Measurements from ENCODE around the gene CABLES1.
"Not testable (repeated sequence)": the region's sequence is repeated elsewhere in the genome, so short reads cannot be mapped to it uniquely, and the experiment has no call there.

CABLES1 gene

GRCh38 chr18:23241833-23242496 is 106.7 kb downstream of the CABLES1 start:
- not testable (repeated sequence) for DNase-seq (ENCODE audit: low spot score)

DNA sequence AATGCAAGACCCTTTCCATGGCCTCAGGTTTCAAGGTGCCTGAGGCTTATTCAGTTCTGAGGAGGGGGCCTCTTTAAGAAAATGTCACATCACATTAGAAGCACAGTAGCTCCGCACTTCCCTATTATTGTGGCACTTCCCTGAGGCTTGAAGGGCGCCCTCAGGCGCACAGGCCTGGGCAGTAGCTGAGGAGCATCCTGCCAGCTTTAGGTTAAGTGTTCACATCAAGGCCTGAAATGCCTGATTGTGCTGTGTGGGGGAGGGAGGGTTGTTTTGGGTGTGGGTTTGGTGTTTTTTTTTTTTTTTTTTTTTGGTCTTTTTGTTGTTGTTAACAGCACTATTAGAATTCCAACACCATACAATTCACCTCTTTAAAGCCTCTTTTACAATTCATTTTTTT is 107.9 kb downstream of the CABLES1 start:
- DNase-seq (ENCODE audit: low spot score), result no peak

DNA sequence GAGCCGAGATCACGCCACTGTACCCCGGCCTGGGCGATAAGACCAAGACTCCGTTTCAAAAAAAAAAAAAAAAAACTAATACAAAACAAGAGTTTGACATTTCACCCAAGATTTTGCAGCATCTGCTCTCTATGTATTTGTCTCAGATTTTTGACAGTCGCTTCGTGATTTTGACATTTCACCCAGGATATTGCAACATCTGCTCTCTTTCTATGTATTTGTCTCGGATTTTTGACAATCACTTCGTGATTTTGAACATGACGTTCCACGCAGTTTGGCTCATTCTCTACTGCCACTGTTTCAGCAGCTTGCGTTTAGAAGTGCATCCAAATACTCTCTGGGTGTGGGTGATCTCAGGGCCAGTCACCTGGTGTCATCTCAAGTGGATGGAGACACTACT is 108.5 kb downstream of the CABLES1 start:
- no peak for DNase-seq (ENCODE audit: low spot score)

GRCh38 chr18:23244401-23244800 is 109.1 kb downstream of the CABLES1 start:
- no peak for DNase-seq (ENCODE audit: low spot score)

DNA sequence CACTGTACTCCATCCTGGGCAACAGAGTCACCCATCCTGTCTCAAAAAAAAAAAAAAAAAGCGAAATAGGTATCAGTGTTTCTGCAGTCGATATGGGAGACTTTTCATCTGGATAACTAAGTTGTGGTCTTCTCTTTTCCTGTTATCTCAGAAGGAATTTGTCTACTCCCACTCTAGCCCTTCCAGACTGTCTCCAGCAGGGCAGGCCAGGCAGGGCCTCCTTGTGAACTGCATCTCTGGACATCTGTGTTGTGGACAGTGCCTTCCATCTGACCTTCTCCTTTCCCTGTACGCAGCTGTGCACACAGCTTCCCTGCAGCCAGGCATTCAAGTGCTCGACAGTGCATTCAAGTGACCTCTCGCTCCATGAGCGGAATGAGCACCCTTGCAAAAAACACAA is 110.2 kb downstream of the CABLES1 start:
- no peak for DNase-seq (ENCODE audit: low spot score)

DNA sequence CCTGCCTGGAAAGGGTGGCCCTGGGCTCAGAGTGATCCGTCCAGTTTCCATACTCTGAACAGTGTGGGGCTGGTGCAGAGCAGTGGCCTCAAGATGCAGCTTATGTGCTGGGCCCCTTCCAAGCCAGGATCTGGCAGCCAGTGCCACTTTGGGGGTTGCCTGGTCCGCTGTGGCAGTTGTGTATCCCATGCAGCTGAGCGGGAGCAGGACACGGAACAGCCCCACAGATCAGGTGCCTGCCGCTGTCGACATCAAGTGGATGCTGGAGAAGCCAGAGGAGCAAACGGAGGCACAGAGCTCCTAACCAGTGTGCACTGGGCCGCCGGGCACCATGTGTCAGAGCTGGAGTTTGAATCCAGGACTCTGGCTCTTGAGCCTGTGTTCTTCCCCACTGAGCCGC is 112.0 kb downstream of the CABLES1 start:
- no peak for DNase-seq (ENCODE audit: low spot score)

DNA sequence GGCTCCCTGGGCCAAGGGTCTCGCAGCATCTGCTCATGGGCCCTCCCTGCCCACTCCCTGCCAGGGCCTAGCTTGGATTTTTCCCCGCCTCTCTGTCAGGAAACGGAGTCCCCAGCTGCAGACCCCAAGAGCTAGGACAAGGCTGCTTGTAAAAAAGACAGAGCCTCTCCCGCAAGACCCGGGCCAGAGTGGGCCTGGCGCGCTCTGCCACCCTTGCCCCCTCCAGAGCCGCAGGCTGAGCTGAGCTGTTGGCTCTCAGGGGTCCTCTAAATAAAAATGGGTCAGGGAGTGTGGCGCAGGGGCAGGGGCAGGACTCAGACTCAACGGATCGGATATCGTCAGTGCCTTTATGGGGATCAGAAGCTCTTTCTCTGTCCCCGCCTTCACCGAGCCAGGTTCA is 112.6 kb downstream of the CABLES1 start:
- DNase-seq (ENCODE audit: low spot score), result no peak

DNA sequence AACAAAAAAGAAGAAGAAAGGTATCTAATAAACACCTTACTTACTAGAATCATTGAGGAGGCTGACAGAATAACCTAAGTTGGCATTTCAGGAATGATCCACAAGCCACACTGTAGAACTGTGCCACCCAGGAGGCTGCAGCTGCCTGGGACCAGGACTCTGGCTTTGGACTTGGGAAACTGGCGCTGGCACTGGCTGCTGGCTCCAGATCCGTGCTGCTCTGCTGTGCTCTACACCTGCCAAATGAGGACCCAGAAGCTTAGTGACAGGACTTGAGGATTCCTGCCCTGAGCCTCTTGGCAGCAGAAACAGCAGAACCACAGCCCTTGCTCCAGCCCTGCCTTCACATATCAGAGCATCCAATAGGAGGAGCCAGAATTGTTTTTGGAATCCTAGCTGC is 113.5 kb downstream of the CABLES1 start:
- DNase-seq (ENCODE audit: low spot score), result no peak

- DNase-seq (ENCODE audit: low spot score), result no peak
These were observed 114.1 kb downstream of the CABLES1 start for GRCh38 chr18:23249348-23249747.

GRCh38 chr18:23250893-23251656 is 115.8 kb downstream of the CABLES1 start:
- no peak for DNase-seq (ENCODE audit: low spot score)

GRCh38 chr18:23253630-23254029 is 118.3 kb downstream of the CABLES1 start:
- no peak for DNase-seq (ENCODE audit: low spot score)

DNA sequence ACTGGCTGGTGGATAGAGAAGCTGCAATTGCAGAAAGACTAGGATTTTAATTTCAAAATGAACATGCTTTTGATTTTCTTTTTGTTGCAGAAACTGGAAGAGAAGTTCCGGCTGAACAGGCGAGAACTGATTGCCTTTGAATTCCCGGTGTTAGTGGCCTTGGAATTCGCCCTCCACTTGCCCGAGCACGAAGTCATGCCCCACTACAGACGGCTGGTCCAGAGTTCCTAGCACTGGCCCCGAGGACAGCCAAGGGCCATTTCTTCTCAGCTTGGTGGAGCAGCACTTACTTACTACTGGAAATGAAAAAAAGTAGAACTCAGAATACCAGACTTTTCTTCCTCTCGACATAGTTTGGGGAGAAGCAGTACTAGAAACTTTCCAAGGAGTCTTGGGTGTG is 121.9 kb downstream of the CABLES1 start:
- no peak for DNase-seq (ENCODE audit: low spot score)

GRCh38 chr18:23257686-23258565 is 122.6 kb downstream of the CABLES1 start:
- DNase-seq (ENCODE audit: low spot score), result peak; percentile 56

DNA sequence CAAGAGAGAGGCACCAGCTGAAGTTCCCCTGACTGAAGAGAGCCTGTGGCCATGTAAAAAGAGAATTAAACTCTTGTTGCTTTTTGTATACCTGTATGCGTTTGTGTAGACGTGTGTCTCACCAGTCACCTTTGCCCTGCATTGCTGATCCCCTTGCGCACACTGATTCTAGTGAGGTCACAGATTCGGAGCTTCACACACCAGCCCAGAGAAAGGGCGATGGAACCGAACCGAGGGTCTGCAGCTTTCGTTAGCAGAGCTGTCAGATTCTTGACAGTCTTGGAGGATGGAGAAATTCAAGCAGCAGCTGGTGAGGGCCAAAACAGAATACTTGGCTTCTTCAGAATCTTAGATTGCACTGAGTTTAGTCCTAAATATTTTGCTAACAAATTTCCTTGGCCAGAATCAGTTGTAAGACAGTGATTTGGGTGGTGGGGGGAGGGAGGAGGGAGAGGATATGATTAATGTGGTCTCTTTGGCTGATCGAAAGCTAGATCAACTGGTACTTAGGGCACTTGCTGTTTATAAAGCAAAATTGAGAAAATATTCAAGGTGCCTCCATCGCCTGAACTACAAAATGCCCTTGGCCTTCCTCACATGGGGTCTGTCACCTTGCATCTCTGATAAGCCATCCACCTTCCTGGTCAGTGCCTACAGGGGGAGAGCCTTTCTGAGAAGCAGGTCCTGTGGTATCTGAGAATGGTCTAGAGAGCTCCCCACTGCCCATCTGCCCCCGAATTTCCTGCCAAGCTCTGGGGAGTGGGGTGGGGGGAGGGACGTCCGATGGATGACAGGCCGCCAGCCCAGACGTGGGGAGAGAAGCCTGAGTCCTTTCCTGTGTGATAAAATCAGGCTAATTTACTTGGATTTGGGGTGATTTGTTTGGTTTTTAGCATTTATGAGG is 123.5 kb downstream of the CABLES1 start:
- DNase-seq (ENCODE audit: low spot score), result no peak

DNA sequence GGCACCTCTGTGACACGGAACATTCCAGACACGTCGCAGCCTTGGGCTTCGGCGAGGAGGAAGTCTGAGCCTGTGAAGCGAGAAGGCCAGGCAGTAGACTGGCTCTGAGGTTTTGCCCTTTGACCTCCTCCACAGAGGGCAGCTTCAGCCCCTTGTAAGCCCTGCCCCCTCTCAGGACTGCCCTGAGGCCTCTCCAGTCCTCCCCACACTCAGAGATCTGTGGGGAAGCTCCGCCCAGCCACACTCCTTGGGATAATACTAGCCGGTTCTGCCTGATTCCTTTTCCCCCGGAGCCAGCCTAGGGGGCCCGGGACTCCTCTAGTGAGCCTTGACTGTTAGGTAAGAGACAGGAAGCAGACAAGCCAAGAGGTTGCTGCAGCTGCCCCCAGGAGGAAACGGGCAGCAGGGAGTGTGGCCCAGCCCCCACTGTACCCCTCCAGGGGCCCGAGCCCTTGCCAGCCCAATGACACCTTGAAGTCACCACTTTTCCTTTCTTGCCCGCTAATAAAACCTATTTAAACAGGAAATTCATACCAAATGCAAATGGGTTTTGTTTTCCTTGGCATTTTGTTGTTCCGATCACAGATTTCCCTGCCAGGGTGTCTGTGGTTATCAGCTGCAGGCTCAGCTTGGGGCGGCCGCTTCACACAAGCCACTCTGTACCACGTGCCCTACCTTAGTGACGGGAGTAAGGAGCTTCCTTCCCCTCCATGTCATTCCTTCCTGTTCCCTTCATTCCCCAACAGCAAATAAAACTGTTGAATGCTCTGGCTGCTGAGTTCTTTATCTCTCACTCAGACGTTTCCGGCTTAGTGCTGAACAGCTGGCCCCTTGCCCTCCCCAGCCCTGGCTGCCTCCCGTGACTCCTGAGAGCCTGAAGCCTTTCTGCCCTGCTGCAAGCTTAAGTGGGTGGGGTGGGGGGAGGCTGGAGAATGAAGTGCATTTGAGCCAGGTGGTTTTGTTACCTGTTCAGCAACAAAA is 124.7 kb downstream of the CABLES1 start:
- DNase-seq (ENCODE audit: low spot score), result peak; percentile 77

GRCh38 chr18:23260926-23261590 is 125.8 kb downstream of the CABLES1 start:
- no peak for DNase-seq (ENCODE audit: low spot score)

DNA sequence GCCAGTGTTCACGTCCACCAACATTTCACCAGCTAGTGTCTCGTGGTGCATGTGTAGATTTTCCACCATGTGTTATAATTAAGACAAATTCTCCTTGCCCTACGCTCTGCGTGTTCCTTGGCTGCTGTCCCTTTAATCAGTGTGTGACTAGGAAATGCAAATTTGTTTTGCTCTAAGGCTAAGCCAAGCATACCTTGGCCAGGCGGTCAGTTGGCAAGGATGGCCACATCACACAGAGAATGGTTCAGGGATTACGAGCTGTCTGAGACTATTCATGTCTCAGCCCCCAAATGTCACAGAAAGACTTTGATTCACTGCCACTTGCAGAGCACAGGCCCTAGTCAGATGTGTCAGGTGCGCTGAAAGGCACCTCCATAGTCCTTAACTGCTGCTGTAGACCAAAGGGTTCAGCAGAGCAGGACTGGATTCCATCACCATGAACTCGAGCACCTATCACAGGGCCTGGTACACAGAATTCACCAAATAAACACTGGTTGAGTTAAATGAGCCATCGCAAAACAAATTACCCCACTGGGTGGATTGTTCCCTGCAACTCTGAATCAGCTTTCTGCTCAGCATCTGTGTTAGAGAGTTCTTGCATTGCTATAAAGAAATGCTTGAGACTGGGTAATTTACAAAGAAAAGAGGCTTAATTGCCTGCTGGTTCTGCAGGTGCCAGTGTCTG is 128.4 kb downstream of the CABLES1 start:
- no peak for DNase-seq (ENCODE audit: low spot score)

GRCh38 chr18:23265682-23266399 is 130.6 kb downstream of the CABLES1 start:
- no peak for DNase-seq (ENCODE audit: low spot score)

All from AG08395 (cell line).